GM23338 (cell line): ENCODE results near the gene BBS1.
"Not testable (repeated sequence)": the region's sequence is repeated elsewhere in the genome, so short reads cannot be mapped to it uniquely, and the experiment has no call there.

Source experiments
- CREB1 ChIP-seq: fragments of 250-450 bp; sonication (Bioruptor Pico); IDR thresholded peaks from 2 replicates; pipeline ENCODE4 v1.5.0; 2020; ENCODE audit warnings: low read depth, mild to moderate bottlenecking, moderate library complexity
- ETS1 ChIP-seq: IDR thresholded peaks from 2 replicates; pipeline ENCODE4 v1.6.1; 2016; ENCODE audit warnings: antibody characterized with exemption
- EZH2 ChIP-seq: fragments of 200-600 bp; sonication (generic); IDR thresholded peaks from one replicate; pipeline ENCODE4 v1.8.0; 2017; ENCODE audit warnings: antibody characterized with exemption, mild to moderate bottlenecking, low read depth; ENCODE audit not compliant: unreplicated experiment
- EZH2phosphoT487 ChIP-seq: fragments of 200-600 bp; sonication (generic); IDR thresholded peaks from one replicate; pipeline ENCODE4 v1.8.1; 2018; ENCODE audit warnings: antibody characterized with exemption; ENCODE audit not compliant: unreplicated experiment
- JUNB ChIP-seq: IDR thresholded peaks from one replicate; pipeline ENCODE4 v1.6.1; 2016; ENCODE audit warnings: antibody characterized with exemption; ENCODE audit not compliant: unreplicated experiment
- NANOG ChIP-seq: IDR thresholded peaks from 2 replicates; pipeline ENCODE4 v1.6.1; 2016; ENCODE audit warnings: antibody characterized with exemption, borderline replicate concordance
- POLR2AphosphoS5 ChIP-seq: IDR thresholded peaks from 2 replicates; pipeline ENCODE4 v1.6.1; 2016; ENCODE audit warnings: antibody characterized with exemption, low read depth
- ZNF114 ChIP-seq: fragments of 250-450 bp; sonication (Bioruptor Pico); IDR thresholded peaks from 2 replicates; pipeline ENCODE4 v1.5.0; 2020; ENCODE audit warnings: mild to moderate bottlenecking, moderate library complexity
- TF ChIP-seq, protein P1 (sequence below), 2 experiments: fragments of 200-600 bp in 1 of 2; sonication (generic) in 1 of 2; conservative IDR thresholded peaks; 2 replicates each; pipeline versions ENCODE4 v1.5.1 to v1.6.1; 2016 to 2017; ENCODE audit warnings: antibody characterized with exemption in 2 of 2, low read depth in 2 of 2, mild to moderate bottlenecking in 2 of 2, moderate library complexity in 1 of 2
- TF ChIP-seq, protein P2 (sequence below): IDR thresholded peaks from one replicate; pipeline ENCODE4 v1.6.1; 2018; ENCODE audit warnings: antibody characterized with exemption; ENCODE audit not compliant: unreplicated experiment

- TF ChIP-seq, protein P1, sequence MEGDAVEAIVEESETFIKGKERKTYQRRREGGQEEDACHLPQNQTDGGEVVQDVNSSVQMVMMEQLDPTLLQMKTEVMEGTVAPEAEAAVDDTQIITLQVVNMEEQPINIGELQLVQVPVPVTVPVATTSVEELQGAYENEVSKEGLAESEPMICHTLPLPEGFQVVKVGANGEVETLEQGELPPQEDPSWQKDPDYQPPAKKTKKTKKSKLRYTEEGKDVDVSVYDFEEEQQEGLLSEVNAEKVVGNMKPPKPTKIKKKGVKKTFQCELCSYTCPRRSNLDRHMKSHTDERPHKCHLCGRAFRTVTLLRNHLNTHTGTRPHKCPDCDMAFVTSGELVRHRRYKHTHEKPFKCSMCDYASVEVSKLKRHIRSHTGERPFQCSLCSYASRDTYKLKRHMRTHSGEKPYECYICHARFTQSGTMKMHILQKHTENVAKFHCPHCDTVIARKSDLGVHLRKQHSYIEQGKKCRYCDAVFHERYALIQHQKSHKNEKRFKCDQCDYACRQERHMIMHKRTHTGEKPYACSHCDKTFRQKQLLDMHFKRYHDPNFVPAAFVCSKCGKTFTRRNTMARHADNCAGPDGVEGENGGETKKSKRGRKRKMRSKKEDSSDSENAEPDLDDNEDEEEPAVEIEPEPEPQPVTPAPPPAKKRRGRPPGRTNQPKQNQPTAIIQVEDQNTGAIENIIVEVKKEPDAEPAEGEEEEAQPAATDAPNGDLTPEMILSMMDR (conservative IDR thresholded peaks at IDR 0.05; ENCODE audit: low read depth in 2 of 2) = not testable (repeated sequence)
- not testable (repeated sequence) for TF ChIP-seq EZH2, EZH2phosphoT487, POLR2AphosphoS5, JUNB, ETS1, NANOG, ZNF114, CREB1
- TF ChIP-seq, protein P2, sequence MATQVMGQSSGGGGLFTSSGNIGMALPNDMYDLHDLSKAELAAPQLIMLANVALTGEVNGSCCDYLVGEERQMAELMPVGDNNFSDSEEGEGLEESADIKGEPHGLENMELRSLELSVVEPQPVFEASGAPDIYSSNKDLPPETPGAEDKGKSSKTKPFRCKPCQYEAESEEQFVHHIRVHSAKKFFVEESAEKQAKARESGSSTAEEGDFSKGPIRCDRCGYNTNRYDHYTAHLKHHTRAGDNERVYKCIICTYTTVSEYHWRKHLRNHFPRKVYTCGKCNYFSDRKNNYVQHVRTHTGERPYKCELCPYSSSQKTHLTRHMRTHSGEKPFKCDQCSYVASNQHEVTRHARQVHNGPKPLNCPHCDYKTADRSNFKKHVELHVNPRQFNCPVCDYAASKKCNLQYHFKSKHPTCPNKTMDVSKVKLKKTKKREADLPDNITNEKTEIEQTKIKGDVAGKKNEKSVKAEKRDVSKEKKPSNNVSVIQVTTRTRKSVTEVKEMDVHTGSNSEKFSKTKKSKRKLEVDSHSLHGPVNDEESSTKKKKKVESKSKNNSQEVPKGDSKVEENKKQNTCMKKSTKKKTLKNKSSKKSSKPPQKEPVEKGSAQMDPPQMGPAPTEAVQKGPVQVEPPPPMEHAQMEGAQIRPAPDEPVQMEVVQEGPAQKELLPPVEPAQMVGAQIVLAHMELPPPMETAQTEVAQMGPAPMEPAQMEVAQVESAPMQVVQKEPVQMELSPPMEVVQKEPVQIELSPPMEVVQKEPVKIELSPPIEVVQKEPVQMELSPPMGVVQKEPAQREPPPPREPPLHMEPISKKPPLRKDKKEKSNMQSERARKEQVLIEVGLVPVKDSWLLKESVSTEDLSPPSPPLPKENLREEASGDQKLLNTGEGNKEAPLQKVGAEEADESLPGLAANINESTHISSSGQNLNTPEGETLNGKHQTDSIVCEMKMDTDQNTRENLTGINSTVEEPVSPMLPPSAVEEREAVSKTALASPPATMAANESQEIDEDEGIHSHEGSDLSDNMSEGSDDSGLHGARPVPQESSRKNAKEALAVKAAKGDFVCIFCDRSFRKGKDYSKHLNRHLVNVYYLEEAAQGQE = not testable (repeated sequence)
Measured at GRCh38 chr11:66464116-66464515, 46.3 kb upstream of the BBS1 start.
